Neural cell (in vitro differentiated cells): Measurements from ENCODE around the gene CLSTN2. TPM values are rescaled to one million over a fixed set of nuclear protein-coding genes. Genes with fewer than 3 reads are reported as not detected.

Experiments
- H2AFZ ChIP-seq: fragments of 200-600, 300-800 bp; sonication (generic), shearing (Covaris generic); 2 replicates; pipeline ENCODE4 v1.6.0; 2014; ENCODE audit warnings: low read depth, mild to moderate bottlenecking, antibody characterized with exemption, low read length, moderate library complexity
- H3F3A ChIP-seq: fragments of 200-600 bp; shearing (Covaris generic); 2 replicates; pipeline ENCODE4 v1.6.1; 2016; ENCODE audit warnings: mild to moderate bottlenecking, moderate library complexity, mixed read lengths, antibody characterized with exemption, low read length; ENCODE audit not compliant: insufficient read depth, poor library complexity, severe bottlenecking
- H3K27ac ChIP-seq: fragments of 200-600, 300-800 bp; sonication (generic), shearing (Covaris generic); 2 replicates; pipeline ENCODE4 v1.5.1; 2014; ENCODE audit warnings: mild to moderate bottlenecking, low read length, moderate library complexity
- H3K27me3 ChIP-seq: fragments of 300-800, 200-600 bp; sonication (generic), shearing (Covaris generic); 2 replicates; pipeline ENCODE4 v1.6.0; 2014; ENCODE audit warnings: mild to moderate bottlenecking, low read depth, low read length, moderate library complexity; ENCODE audit not compliant: insufficient read depth
- H3K36me3 ChIP-seq: fragments of 300-800, 200-600 bp; sonication (generic), shearing (Covaris generic); 2 replicates; pipeline ENCODE4 v1.5.1; 2014; ENCODE audit warnings: mild to moderate bottlenecking, antibody characterized with exemption, low read length, moderate library complexity; ENCODE audit not compliant: insufficient read depth
- H3K4me2 ChIP-seq: fragments of 300-800, 200-600 bp; sonication (generic), shearing (Covaris generic); 2 replicates; pipeline ENCODE4 v1.6.0; 2014; ENCODE audit warnings: mild to moderate bottlenecking, low read length
- H3K4me3 ChIP-seq: fragments of 300-800, 200-600 bp; sonication (generic), shearing (Covaris generic); 2 replicates; pipeline ENCODE4 v1.5.1; 2014; ENCODE audit warnings: mild to moderate bottlenecking, low read length, moderate library complexity
- H3K79me2 ChIP-seq: fragments of 200-600 bp; shearing (Covaris generic); replicated peaks from 2 replicates; pipeline ENCODE4 v1.6.0; 2014; ENCODE audit warnings: mild to moderate bottlenecking, low read length, moderate library complexity; ENCODE audit not compliant: insufficient read depth
- H3K9ac ChIP-seq: fragments of 300-800, 200-600 bp; sonication (generic), shearing (Covaris generic); 2 replicates; pipeline ENCODE4 v1.6.1; 2016; ENCODE audit warnings: mild to moderate bottlenecking, low read length, mixed read lengths
- H3K9me2 ChIP-seq: fragments of 200-600 bp; shearing (Covaris generic); 2 replicates; pipeline ENCODE4 v1.6.1; 2016; ENCODE audit warnings: mild to moderate bottlenecking, low read length, mixed read lengths; ENCODE audit not compliant: insufficient read depth
- H3K9me3 ChIP-seq: fragments of 200-600, 300-800 bp; sonication (generic), shearing (Covaris generic); 2 replicates; pipeline ENCODE4 v1.6.1; 2016; ENCODE audit warnings: mild to moderate bottlenecking, mixed run types, low read length, moderate library complexity, mixed read lengths
- H4K20me1 ChIP-seq: fragments of 200-600 bp; shearing (Covaris generic); 2 replicates; pipeline ENCODE4 v1.6.1; 2016; ENCODE audit warnings: mild to moderate bottlenecking, mixed run types; ENCODE audit not compliant: insufficient read depth
- CTCF ChIP-seq: fragments of 450-650 bp; IDR thresholded peaks from 2 replicates; pipeline ENCODE4 v1.5.1; 2014; ENCODE audit warnings: antibody characterized with exemption, mild to moderate bottlenecking, moderate library complexity; ENCODE audit not compliant: poor library complexity, severe bottlenecking
- EP300 ChIP-seq: fragments of 450-650 bp; conservative IDR thresholded peaks from 2 replicates; pipeline ENCODE4 v1.6.1; 2014; ENCODE audit warnings: antibody characterized with exemption, mild to moderate bottlenecking, moderate library complexity; ENCODE audit not compliant: poor library complexity, severe bottlenecking
- EZH2 ChIP-seq: fragments of 200-600, 300-800 bp; shearing (Covaris generic), sonication (generic); IDR thresholded peaks from 2 replicates; pipeline ENCODE4 v1.6.1; 2014; ENCODE audit warnings: antibody characterized with exemption, low read length, borderline replicate concordance, mild to moderate bottlenecking; ENCODE audit not compliant: insufficient read depth, poor library complexity, severe bottlenecking
- MXI1 ChIP-seq: fragments of 450-650 bp; conservative IDR thresholded peaks from 2 replicates; pipeline ENCODE4 v1.6.1; 2014; ENCODE audit warnings: antibody characterized with exemption, mild to moderate bottlenecking; ENCODE audit not compliant: poor library complexity, severe bottlenecking
- POLR2AphosphoS5 ChIP-seq: IDR thresholded peaks from 2 replicates; pipeline ENCODE4 v1.6.1; 2012
- RAD21 ChIP-seq: fragments of 450-650 bp; conservative IDR thresholded peaks from 2 replicates; pipeline ENCODE4 v1.6.1; 2014; ENCODE audit warnings: antibody characterized with exemption, mild to moderate bottlenecking, moderate library complexity
- REST ChIP-seq: IDR thresholded peaks from 2 replicates; pipeline ENCODE4 v1.6.1; 2012; ENCODE audit warnings: borderline replicate concordance
- SMC3 ChIP-seq: fragments of 450-650 bp; conservative IDR thresholded peaks from 2 replicates; pipeline ENCODE4 v1.6.1; 2014; ENCODE audit warnings: antibody characterized with exemption, mild to moderate bottlenecking, moderate library complexity; ENCODE audit not compliant: poor library complexity
- TAF1 ChIP-seq: IDR thresholded peaks from 2 replicates; pipeline ENCODE4 v1.6.1; 2012; ENCODE audit warnings: low read depth
- polyA plus RNA-seq: library from polyadenylated mRNA; depleted of rRNA; stranded (reverse); fragments of >200 nt; gene quantifications from 2 replicates; pipeline ENCODE4 v1.2.3, GENCODE V29; 2014

Gene CLSTN2
- polyA plus RNA-seq, 1 donor from 2014 or later, result 10.7 TPM

- no peak overlapping the region for H3K4me3 ChIP-seq
- no peaks in the 10 kb centered on the region for H3K79me2 ChIP-seq
- H3K9ac ChIP-seq, result no peak overlapping the region
- no peak overlapping the region for H2AFZ ChIP-seq
- no peak overlapping the region for H3K4me2 ChIP-seq
- no peak overlapping the region for H3K27ac ChIP-seq
- H3F3A ChIP-seq, result no peaks in the 10 kb centered on the region
- no peaks in the 10 kb centered on the region for H3K9me2 ChIP-seq
- H3K36me3 ChIP-seq, result no peaks in the 10 kb centered on the region
- H3K9me3 ChIP-seq, result no peaks in the 10 kb centered on the region
- H4K20me1 ChIP-seq, result no peaks in the 10 kb centered on the region
- no peaks in the 10 kb centered on the region for H3K27me3 ChIP-seq
- TF ChIP-seq EP300 (no peak), EZH2 (no peak), CTCF (no peak), RAD21 (no peak), POLR2AphosphoS5 (no peak), SMC3 (no peak), REST (no peak), TAF1 (no peak), MXI1 (no peak)
Measured at GRCh38 chr3:139994891-139995290, 59.9 kb downstream of the CLSTN2 start.

GRCh38 chr3:140004271-140004670 lies 69.3 kb downstream of the CLSTN2 start:
- no peak overlapping the region for H3K4me2 ChIP-seq
- TF ChIP-seq SMC3 (no peak), REST (no peak), RAD21 (no peak), POLR2AphosphoS5 (no peak), MXI1 (no peak), EP300 (no peak), TAF1 (no peak), EZH2 (no peak), CTCF (no peak)
- no peaks in the 10 kb centered on the region for H3K79me2 ChIP-seq
- no peak overlapping the region for H3K27ac ChIP-seq
- no peak overlapping the region for H3K4me3 ChIP-seq
- no peaks in the 10 kb centered on the region for H3K36me3 ChIP-seq
- no peaks in the 10 kb centered on the region for H3K27me3 ChIP-seq
- H3K9ac ChIP-seq, result no peak overlapping the region
- H4K20me1 ChIP-seq, result no peaks in the 10 kb centered on the region
- no peak overlapping the region for H2AFZ ChIP-seq
- no peaks in the 10 kb centered on the region for H3K9me2 ChIP-seq
- no peaks in the 10 kb centered on the region for H3F3A ChIP-seq
- H3K9me3 ChIP-seq, result no peaks in the 10 kb centered on the region
